ENCODE results near the gene PIK3C2G.

- TF ChIP-seq, protein P1, sequence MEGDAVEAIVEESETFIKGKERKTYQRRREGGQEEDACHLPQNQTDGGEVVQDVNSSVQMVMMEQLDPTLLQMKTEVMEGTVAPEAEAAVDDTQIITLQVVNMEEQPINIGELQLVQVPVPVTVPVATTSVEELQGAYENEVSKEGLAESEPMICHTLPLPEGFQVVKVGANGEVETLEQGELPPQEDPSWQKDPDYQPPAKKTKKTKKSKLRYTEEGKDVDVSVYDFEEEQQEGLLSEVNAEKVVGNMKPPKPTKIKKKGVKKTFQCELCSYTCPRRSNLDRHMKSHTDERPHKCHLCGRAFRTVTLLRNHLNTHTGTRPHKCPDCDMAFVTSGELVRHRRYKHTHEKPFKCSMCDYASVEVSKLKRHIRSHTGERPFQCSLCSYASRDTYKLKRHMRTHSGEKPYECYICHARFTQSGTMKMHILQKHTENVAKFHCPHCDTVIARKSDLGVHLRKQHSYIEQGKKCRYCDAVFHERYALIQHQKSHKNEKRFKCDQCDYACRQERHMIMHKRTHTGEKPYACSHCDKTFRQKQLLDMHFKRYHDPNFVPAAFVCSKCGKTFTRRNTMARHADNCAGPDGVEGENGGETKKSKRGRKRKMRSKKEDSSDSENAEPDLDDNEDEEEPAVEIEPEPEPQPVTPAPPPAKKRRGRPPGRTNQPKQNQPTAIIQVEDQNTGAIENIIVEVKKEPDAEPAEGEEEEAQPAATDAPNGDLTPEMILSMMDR (IDR thresholded peaks at IDR 0.05): no peak
- TF ChIP-seq, protein P2, sequence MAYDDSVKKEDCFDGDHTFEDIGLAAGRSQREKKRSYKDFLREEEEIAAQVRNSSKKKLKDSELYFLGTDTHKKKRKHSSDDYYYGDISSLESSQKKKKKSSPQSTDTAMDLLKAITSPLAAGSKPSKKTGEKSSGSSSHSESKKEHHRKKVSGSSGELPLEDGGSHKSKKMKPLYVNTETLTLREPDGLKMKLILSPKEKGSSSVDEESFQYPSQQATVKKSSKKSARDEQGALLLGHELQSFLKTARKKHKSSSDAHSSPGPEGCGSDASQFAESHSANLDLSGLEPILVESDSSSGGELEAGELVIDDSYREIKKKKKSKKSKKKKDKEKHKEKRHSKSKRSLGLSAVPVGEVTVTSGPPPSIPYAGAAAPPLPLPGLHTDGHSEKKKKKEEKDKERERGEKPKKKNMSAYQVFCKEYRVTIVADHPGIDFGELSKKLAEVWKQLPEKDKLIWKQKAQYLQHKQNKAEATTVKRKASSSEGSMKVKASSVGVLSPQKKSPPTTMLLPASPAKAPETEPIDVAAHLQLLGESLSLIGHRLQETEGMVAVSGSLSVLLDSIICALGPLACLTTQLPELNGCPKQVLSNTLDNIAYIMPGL (CRISPR knock-in tag; IDR thresholded peaks at IDR 0.05; ENCODE audit: borderline replicate concordance): no peak
- TF ChIP-seq HOXB13 (CRISPR knock-in tag; IDR thresholded peaks at IDR 0.05; ENCODE audit: low read depth) (no peak), JUNB (IDR thresholded peaks at IDR 0.05) (no peak), RNF2 (IDR thresholded peaks at IDR 0.05; ENCODE audit: borderline replicate concordance, low read depth) (no peak), REST (IDR thresholded peaks at IDR 0.05) (no peak)
- TF ChIP-seq, protein P3, sequence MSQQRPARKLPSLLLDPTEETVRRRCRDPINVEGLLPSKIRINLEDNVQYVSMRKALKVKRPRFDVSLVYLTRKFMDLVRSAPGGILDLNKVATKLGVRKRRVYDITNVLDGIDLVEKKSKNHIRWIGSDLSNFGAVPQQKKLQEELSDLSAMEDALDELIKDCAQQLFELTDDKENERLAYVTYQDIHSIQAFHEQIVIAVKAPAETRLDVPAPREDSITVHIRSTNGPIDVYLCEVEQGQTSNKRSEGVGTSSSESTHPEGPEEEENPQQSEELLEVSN (IDR thresholded peaks at IDR 0.05; ENCODE audit: borderline replicate concordance, low read depth): no peak
Observed at GRCh38 chr12:18476861-18477260, 215.5 kb downstream of the PIK3C2G start.
